AG09309 (cell line): Measurements from ENCODE around the gene KCTD8.

Experiments
- DNase-seq: peaks from one replicate; pipeline ENCODE4 v3.0.0-alpha.2; 2010; ENCODE audit warnings: low read depth
- H3K4me3 ChIP-seq: 2 replicates; pipeline ENCODE4 v1.5.1; 2011; ENCODE audit warnings: mild to moderate bottlenecking, low read depth, low read length, moderate library complexity; ENCODE audit not compliant: control insufficient read depth
- TF ChIP-seq, protein P1 (sequence below): IDR thresholded peaks from 2 replicates; pipeline ENCODE4 v1.5.1; 2011; ENCODE audit warnings: mild to moderate bottlenecking, low read depth, low read length, inconsistent platforms; ENCODE audit not compliant: insufficient read depth, control insufficient read depth; ENCODE audit errors: missing control alignments

Gene KCTD8

GRCh38 chr4:44159991-44160390 is 288.6 kb downstream of the KCTD8 start:
- no peak for DNase-seq
- TF ChIP-seq, protein P1, sequence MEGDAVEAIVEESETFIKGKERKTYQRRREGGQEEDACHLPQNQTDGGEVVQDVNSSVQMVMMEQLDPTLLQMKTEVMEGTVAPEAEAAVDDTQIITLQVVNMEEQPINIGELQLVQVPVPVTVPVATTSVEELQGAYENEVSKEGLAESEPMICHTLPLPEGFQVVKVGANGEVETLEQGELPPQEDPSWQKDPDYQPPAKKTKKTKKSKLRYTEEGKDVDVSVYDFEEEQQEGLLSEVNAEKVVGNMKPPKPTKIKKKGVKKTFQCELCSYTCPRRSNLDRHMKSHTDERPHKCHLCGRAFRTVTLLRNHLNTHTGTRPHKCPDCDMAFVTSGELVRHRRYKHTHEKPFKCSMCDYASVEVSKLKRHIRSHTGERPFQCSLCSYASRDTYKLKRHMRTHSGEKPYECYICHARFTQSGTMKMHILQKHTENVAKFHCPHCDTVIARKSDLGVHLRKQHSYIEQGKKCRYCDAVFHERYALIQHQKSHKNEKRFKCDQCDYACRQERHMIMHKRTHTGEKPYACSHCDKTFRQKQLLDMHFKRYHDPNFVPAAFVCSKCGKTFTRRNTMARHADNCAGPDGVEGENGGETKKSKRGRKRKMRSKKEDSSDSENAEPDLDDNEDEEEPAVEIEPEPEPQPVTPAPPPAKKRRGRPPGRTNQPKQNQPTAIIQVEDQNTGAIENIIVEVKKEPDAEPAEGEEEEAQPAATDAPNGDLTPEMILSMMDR, result no peak
- no peak overlapping the region for H3K4me3 ChIP-seq

DNA sequence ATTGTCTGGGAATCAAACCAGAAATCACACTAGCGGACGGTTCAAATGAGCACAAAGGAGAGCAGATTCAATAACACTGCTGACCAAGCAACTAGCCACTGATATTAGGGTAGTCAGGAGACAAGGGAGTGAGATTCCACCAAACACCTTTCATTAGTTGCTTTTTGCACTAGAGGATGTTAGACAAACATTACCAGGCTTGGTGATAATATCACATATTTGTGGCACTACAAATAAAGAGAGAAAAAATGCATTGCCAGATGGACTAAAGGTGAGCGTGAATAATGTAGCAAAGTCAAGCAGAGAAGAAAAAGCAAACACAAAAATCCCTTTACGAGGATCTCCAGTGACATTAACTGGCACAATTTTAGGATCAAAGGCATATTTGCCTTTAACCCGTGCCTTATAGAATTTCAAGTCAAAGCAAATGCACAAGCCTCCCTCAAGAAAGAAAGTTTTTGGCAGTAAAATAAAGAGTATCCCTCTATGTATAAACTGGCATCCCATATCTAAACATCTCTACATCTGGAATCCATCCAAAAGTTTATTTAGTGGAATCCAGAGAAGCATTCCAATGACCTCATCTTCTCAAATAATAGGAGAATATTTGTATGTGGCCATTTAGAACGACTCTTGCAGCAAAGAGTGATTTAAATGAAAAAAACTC is 290.9 kb downstream of the KCTD8 start:
- TF ChIP-seq, protein P1, result no peak
- DNase-seq, result no peak
- no peak overlapping the region for H3K4me3 ChIP-seq

DNA sequence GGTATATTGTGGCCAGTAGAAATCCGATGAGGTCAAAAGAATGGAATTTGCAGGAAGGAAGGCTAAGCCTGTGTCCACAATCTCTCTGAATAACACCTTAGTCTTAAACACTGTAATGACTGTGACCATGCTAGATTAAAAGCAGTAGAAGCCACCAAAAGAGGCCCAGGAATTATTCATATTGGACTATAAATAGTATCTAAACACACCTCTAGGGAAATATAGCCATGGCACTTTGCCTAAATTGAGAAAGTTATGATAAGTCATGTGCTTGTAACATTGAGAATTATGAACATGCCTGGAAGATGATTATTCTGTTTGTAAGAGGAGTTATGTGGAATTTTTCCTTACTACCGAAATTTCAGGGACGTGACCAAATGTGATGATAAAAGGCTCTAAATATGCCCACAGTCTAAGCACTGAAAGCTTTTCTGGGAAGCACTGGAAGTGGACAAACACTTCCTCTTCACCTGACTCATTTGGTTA is 298.5 kb downstream of the KCTD8 start:
- no peak for DNase-seq
- TF ChIP-seq, protein P1, result no peak
- no peak overlapping the region for H3K4me3 ChIP-seq

DNA sequence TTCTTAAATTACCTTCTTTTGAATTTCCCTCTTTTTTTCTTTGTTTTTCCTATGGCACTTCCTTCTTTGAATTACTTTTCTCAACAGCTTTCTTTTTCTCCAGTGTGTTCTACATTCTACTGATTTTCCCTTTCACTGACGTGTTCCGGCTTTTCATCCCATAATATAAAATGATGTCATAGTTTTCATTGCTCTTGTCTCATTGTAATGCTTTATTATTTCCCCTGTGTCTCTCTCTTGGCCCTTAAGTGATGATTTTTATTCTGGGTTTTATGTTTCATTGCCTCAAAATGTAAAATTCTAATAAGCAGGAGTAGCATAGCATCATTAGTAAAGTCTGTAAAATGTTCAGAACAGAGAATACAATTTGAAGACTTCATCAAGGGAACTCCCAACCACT is 299.3 kb downstream of the KCTD8 start:
- no peak for DNase-seq
- TF ChIP-seq, protein P1, result no peak

DNA sequence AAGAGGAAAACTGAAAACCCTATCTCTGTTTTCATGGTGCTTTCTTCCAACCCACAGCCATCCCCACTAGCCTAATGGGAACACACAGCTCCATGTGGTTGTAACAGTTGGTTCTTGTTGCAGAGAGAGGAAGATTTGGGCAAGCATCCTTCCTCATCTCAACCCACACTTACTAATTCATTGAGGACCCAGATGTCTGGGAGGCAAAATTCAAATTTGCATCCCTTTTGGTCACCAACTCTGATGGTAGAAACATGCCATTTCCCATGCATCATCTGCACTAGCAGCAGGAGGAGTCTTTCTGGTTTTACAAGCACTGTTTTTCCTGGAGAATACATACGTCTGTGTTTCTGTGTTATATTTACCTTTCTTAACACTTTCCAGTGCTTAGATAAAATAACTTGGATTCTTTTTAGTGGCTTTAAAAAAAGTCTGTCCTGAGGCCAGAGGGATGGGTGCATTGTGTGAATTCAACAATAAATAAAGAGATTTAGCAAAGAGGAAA is 301.0 kb downstream of the KCTD8 start:
- no peak for DNase-seq
- TF ChIP-seq, protein P1, result no peak
- H3K4me3 ChIP-seq, result no peak overlapping the region

More for the DNA sequence above, 299.3 kb downstream of the KCTD8 start:
- no peak overlapping the region for H3K4me3 ChIP-seq

DNA sequence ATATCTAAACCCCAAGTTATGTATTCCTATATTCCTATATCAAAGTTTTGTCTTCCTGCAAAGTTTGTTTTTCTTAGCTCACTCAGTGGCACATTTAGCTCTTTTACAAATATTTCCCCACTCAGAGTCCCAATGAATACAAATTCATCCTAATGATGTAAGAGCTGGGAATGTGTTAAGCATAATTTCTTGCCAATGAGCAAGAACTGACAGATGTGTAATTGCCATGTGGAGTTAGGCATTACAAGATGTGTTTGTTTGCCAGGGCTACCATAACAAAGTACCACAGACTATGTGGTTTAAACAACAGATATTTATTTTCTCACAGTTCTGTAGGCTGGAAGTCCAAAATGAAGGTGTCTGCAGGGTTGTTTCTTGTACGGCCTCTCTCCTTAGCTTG is 302.1 kb downstream of the KCTD8 start:
- TF ChIP-seq, protein P1, result no peak
- DNase-seq, result no peak
- H3K4me3 ChIP-seq, result no peak overlapping the region
